Measurements from ENCODE around the gene KLHL20.
A peak's percentile ranks its signal among the peaks of the same experiment; 100 is the strongest.
"Not testable (repeated sequence)": the region's sequence is repeated elsewhere in the genome, so short reads cannot be mapped to it uniquely, and the experiment has no call there.

Gene KLHL20, protein sequence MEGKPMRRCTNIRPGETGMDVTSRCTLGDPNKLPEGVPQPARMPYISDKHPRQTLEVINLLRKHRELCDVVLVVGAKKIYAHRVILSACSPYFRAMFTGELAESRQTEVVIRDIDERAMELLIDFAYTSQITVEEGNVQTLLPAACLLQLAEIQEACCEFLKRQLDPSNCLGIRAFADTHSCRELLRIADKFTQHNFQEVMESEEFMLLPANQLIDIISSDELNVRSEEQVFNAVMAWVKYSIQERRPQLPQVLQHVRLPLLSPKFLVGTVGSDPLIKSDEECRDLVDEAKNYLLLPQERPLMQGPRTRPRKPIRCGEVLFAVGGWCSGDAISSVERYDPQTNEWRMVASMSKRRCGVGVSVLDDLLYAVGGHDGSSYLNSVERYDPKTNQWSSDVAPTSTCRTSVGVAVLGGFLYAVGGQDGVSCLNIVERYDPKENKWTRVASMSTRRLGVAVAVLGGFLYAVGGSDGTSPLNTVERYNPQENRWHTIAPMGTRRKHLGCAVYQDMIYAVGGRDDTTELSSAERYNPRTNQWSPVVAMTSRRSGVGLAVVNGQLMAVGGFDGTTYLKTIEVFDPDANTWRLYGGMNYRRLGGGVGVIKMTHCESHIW

DNA sequence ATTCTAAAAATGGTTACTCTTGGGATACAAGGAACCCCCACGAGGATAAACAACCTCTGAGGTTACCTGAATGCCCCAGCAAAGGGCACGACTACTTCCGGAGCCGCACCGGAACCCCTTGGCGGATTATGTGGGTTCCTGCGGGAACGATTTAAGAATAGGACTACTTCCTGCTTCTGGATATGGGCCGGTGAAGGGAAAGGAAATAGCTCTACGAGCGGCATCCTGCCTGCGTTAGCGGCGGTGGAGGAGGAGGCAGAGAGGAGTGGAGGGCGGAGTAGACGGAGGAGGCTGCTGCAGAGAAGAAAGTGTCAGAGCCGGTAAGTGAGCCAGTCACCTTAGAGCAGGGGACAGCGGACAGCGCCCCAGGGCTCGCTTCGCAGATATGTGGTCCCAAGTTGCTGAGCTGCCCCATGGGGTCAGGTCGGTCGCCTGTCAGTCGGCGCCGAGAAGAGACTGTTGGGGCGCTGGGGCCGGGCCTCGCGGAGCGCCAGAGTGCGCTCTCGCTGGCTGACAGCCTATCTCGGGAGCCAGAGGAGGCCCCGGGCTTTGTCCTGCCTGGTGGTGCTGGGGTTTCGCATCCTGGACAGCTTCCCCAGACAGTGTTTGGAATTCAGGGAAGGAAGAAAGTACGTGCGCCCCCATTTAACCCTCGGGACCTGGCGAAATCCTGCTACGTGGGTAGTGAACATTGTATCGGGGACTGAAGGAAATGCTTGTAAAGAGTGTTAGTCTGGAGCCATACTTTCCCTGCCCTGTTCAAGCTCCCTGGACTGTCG lies at the start of gene KLHL20:
TSS of gene KLHL20 (plus strand) at position 223 of the 779 bp plus-strand sequence. CDS start 1,063 bp downstream, outside the sequence.
- Mint-ChIP-seq H3K4me3 (peak within 1 kb of the TSS; percentile 89 to 90), H3K27me3 (peaks cover 15% of the 10 kb centered on the region), H3K4me1 (peaks cover 13% of the 10 kb centered on the region), H3K27ac (peak within 1 kb of the TSS; percentile 94 to 95), H3K9me3 (peaks cover 0 to 4% of the 10 kb centered on the region in 2 donors)
- peak; percentile 99 for ATAC-seq
- DNase-seq, result peak; percentile 89 to 92

DNA sequence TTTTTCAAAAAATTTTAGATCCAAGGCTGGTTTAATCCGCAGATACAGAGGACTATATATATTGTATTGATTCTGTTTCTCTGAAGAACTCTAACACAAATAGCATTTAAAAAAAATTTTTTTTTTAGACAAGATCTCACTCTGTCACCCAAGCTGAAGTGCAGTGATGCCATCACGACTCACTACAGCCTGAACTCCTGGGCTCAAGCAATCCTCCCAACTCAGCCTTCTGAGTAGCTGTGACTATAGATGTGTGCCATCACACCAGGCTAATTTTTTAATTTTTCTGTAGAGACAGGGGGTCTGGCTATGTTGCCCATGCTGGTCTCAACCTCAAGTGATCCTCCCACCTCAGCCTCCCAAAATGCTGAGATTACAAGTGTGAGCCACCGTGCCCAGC lies 48.1 kb upstream of the KLHL20 start:
- Mint-ChIP-seq H3K27me3 (peaks cover 38% of the 10 kb centered on the region), H3K4me1 (peaks cover 15% of the 10 kb centered on the region), H3K9me3 (no peaks in the 10 kb centered on the region), H3K27ac (no peak overlapping the region), H3K4me3 (no peak overlapping the region)
- DNase-seq (no peak), ATAC-seq (no peak)

DNA sequence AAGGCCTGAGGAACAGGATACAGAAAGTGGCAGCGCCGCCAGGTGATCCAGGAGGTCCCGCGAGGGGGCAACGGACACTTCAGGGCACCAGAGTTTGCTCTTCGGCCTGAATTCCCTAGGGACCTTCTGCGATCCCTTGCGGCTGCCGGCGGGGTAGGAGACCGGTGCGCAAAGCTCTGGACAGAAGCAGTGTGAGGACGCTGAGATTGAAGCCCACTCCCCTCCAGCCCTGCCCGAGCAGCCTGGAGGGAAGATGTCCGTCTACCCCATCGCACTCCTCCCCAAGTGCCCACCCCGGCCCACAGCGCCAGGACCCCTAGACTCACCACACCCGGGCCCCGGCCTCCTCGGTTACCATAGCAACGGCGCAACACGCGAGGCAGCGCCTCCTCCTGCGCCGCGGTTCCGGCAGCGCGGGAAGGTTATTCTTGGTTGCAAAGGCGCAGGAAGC lies 45.3 kb upstream of the KLHL20 start, which contains the start of gene ANKRD45:
TSS of gene ANKRD45 (minus strand) at position 361 of the 451 bp plus-strand sequence. CDS start 10,433 bp downstream, outside the sequence.
- Mint-ChIP-seq H3K27ac (peak within 1 kb of the TSS in 1 of 2 donors; percentile 71), H3K4me1 (peaks cover 15% of the 10 kb centered on the region), H3K4me3 (peak within 1 kb of the TSS; percentile 72 to 76), H3K27me3 (peaks cover 44% of the 10 kb centered on the region), H3K9me3 (no peaks in the 10 kb centered on the region)
- ATAC-seq, result peak; percentile 49
- peak; percentile 22 to 32 for DNase-seq

DNA sequence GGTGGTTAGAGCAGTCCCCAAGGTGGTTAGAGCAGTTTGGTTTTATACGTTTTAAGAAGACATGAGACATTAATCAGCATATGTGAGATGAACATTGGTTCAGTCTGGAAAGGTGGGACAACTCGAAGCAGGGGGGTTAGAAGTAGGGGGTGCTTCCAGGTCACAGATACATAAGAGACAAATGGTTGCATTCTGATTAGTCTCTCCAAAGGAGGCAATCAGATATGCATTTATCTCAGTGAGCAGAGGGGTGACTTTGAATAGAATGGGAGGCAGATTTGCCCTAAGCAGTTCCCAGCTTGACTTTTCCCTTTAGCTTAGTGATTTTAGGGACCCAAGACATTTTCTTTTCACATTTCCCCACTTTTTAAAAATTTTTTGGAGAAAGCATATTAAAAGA lies 40.3 kb upstream of the KLHL20 start:
- H3K27ac Mint-ChIP-seq, ATAC-seq, H3K4me1 Mint-ChIP-seq, H3K4me3 Mint-ChIP-seq, DNase-seq, H3K9me3 Mint-ChIP-seq: not testable (repeated sequence)
- H3K27me3 Mint-ChIP-seq, result peaks cover 28% of the 10 kb centered on the region

DNA sequence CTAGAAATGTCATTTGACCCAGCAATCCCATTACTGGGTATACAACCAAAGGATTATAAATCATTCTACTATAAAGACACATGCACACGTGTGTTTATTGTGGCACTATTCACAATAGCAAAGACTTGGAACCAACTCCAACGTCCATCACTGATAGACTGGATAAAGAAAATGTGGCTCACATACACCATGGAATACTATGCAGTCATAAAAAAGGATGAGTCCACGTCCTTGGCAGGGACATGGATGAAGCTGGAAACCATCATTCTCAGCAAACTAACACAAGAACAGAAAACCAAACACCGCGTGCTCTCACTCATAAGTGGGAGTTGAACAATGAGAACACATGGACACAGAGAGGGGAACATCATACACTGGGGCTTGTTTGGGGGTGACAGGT lies 34.6 kb upstream of the KLHL20 start:
- H3K4me3 Mint-ChIP-seq, DNase-seq, H3K27ac Mint-ChIP-seq, ATAC-seq, H3K4me1 Mint-ChIP-seq, H3K27me3 Mint-ChIP-seq: not testable (repeated sequence)
- peaks cover 4 to 15% of the 10 kb centered on the region in 2 donors for H3K9me3 Mint-ChIP-seq

DNA sequence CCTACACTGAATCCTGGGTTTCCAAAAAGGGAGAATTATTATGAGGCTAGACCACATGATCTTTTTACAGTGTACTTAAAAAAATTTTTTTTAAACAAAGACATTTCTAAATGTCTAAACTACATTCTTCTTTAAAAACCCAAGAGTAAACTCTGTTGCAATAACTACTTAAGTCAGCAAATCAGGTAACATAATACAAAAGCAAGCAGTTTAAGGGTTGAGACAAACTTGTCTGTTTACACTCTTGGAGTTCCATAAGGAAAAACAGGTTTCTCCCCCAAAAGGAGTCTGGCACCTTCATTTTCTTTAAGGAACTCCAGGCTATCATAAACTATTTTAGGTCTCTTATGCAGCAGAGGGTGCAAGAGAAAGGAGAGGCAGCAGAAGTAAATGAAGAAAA lies 32.6 kb upstream of the KLHL20 start:
- ATAC-seq, result no peak
- Mint-ChIP-seq H3K4me1 (peaks cover 8% of the 10 kb centered on the region), H3K9me3 (peaks cover 4 to 15% of the 10 kb centered on the region in 2 donors), H3K27me3 (no peaks in the 10 kb centered on the region), H3K27ac (peak overlapping the region in 1 of 2 donors; percentile 90), H3K4me3 (no peak overlapping the region)
- DNase-seq, result no peak

DNA sequence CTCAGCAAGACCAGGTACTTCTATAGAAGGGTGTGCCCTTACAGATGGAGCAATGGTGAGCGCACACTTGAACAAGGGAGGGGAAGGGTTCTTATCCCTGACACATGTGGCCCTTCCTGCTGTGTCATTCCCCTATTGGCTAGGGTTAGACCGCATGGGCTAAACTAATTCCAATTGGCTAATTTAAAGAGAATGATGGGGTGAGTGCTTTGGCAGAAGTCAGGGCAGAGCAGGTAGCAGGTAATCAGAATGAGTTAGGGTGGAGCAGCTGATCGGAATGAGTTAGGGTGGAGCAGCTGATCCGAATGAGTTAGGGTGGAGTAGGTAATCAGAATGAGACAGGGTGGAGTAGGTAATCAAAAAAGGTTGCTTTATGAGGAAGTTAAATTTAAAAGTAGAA lies 30.9 kb upstream of the KLHL20 start:
- Mint-ChIP-seq H3K4me1 (peaks cover 18% of the 10 kb centered on the region), H3K9me3 (peaks cover 0 to 15% of the 10 kb centered on the region in 2 donors)
- ATAC-seq, H3K27me3 Mint-ChIP-seq, DNase-seq, H3K4me3 Mint-ChIP-seq, H3K27ac Mint-ChIP-seq: not testable (repeated sequence)

DNA sequence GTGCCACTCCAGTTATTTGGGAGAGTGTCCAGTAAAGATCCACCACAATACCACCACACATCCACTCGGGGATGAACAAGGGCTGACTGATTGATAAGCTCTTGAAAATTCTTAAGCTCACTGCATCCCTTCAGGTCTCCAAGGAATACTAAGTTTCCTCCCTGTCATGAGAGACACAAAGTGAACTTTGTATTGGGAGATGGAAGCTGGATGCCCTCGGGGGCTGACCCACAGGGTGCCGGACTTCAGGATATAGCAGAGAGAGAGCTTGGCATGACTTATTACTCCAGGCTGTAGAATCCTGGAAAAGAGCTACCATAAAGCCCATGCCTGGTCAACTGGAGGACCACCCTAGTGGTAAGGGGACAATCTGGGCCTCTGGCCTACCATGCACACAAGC lies 29.7 kb upstream of the KLHL20 start:
- H3K4me1 Mint-ChIP-seq, result peaks cover 19% of the 10 kb centered on the region
- not testable (repeated sequence) for DNase-seq, ATAC-seq, H3K27ac Mint-ChIP-seq, H3K27me3 Mint-ChIP-seq, H3K9me3 Mint-ChIP-seq, H3K4me3 Mint-ChIP-seq

DNA sequence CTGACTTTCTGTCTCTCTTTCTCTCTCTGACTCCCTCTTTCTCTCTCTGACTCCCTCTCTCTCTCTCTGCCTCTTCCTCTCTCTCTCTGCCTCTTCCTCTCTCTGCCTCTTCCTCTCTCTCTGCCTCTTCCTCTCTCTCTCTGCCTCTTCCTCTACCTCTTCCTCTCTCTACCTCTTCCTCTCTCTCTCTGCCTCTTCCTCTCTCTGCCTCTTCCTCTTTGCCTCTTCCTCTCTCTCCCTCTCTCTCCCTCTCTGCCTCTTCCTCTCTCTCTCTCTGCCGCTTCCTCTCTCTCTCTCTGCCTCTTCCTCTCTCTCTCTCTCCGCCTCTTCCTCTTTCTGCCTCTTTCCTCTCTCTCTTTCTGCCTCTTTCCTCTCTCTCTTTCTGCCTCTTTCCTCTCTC lies 26.5 kb upstream of the KLHL20 start:
- H3K27ac Mint-ChIP-seq, result peak overlapping the region; percentile 38 to 83
- H3K4me3 Mint-ChIP-seq, result peak overlapping the region in 1 of 2 donors; percentile 4

DNA sequence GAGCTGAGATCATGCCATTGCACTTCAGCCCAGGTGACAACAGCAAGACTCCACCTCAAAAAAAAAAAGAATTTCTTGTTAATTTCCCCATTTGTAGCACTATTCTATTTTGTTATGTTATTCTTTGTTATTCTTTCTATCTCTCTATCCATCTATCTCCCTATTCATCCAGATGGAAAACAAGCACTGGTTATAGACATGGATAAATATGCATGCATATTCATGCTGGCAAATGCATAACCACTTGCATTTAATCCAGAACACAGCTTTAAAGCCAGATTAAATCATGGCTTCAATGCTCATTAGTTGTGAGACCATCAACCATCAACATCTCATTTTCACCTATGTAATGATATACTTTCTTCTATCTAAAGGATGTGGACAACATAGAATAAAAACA lies 21.5 kb upstream of the KLHL20 start:
- H3K4me1 Mint-ChIP-seq, result peaks cover 7% of the 10 kb centered on the region
- no peak overlapping the region for H3K27ac Mint-ChIP-seq
- no peak overlapping the region for H3K4me3 Mint-ChIP-seq
- DNase-seq (no peak), ATAC-seq (no peak)
- peaks cover 0 to 4% of the 10 kb centered on the region in 2 donors for H3K9me3 Mint-ChIP-seq
- H3K27me3 Mint-ChIP-seq, result peaks cover 17% of the 10 kb centered on the region

More for the DNA sequence above, 26.5 kb upstream of the KLHL20 start:
- Mint-ChIP-seq H3K9me3 (no peaks in the 10 kb centered on the region), H3K27me3 (no peaks in the 10 kb centered on the region), H3K4me1 (peaks cover 11% of the 10 kb centered on the region)
- ATAC-seq, result no peak
- DNase-seq, result no peak

DNA sequence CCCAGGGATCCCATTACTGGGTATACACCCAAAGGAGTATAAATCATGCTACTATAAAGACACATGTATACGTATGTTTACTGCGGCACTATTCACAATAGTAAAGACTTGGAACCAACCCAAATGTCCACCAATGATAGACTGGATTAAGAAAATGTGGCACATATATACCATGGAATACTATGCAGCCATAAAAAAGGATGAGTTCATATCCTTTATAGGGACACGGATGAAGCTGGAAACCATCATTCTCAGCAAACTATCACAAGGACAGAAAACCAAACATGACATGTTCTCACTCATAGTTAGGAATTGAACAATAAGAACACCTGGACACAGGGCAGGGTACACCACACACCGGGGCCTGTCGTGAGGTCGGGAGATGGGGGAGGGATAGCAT lies 13.5 kb upstream of the KLHL20 start:
- not testable (repeated sequence) for H3K4me3 Mint-ChIP-seq, H3K27ac Mint-ChIP-seq, H3K9me3 Mint-ChIP-seq, DNase-seq, ATAC-seq, H3K4me1 Mint-ChIP-seq
- H3K27me3 Mint-ChIP-seq, result peaks cover 29% of the 10 kb centered on the region

DNA sequence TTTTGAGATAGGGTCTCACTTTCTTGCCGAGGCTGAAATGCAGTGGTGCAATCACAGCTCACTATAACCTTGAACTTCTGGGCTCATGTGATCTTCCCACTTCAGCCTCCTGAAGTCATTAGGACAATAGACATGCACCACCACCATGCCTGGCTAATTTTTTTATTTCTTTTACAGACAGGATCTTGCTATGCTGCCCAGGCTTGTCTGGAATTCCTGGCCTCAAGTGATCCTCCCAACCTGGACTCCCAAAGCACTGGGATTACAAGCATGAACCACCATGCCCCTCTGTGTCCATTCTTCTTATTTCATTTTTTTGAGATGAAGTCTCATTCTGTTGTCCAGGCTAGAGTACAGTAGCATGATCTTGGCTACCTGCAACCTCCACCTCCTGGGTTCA lies 12.0 kb upstream of the KLHL20 start:
- no peak for ATAC-seq
- DNase-seq, result no peak
- Mint-ChIP-seq H3K27ac (no peak overlapping the region), H3K4me3 (no peak overlapping the region), H3K9me3 (no peaks in the 10 kb centered on the region), H3K4me1 (no peaks in the 10 kb centered on the region), H3K27me3 (peaks cover 20% of the 10 kb centered on the region)

DNA sequence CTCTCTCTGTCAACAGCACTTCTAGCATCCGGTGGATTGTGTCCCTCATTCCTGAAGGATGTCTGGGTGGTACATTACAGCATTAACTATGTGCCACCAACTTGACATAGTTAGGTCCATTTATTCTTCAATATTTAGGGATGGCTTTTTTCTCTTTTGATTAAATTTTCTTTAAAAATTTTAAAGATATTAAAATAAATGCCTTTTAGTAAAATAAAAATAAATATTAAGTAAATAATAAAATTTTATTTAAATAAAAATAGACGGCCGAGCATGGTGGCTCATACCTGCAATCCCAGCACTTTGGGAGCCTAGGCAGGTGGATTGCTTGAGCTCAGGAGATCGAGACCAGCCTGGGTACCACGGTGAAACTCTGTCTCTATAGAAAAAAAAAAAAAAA lies 9.7 kb upstream of the KLHL20 start:
- ATAC-seq (no peak), DNase-seq (no peak)
- Mint-ChIP-seq H3K27ac (no peak overlapping the region), H3K9me3 (no peaks in the 10 kb centered on the region), H3K4me3 (no peak overlapping the region), H3K4me1 (no peaks in the 10 kb centered on the region), H3K27me3 (peaks cover 12% of the 10 kb centered on the region)

DNA sequence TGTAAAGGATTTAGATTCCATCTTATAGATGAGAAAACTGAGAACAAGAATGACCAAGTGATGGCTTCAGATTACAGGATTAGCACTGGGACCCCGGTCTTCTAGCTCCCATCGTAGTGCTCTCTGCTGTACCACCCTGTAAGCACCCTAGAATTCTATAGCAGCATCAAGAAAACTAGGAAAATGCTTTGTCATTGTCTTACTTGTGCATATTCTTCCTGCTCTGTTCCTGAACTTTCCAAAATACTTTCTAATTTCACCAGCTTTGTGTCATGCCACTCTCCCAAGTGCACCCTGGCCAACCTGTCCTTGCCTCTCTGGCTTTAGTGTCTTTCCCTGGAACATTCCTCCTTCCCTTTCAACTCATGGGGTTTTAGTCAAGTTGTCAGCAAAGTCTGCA lies 6.0 kb upstream of the KLHL20 start:
- Mint-ChIP-seq H3K4me3 (no peak overlapping the region), H3K4me1 (no peaks in the 10 kb centered on the region), H3K27ac (no peak overlapping the region), H3K9me3 (peaks cover 0 to 3% of the 10 kb centered on the region in 2 donors), H3K27me3 (peaks cover 26% of the 10 kb centered on the region)
- DNase-seq (no peak), ATAC-seq (no peak)

DNA sequence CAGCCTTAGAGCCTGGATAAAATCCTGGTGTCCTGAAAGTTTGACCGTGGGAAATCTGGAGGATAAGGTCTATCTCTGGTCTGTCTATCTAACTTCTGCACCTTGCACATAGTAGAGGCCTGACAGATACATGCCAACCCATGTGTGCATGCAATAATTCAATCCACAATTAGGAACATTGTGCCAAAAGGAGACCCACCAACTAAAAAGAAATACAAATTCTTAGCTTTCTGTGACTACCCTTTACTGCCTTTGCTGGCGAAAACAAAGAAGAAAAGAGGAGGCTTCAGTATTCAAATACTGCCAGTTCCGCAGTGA lies 381 bp upstream of the KLHL20 start:
- Mint-ChIP-seq H3K4me1 (peaks cover 13% of the 10 kb centered on the region), H3K27ac (peak overlapping the region; percentile 94 to 95), H3K4me3 (peak overlapping the region; percentile 89 to 90), H3K27me3 (peaks cover 18% of the 10 kb centered on the region), H3K9me3 (peaks cover 0 to 4% of the 10 kb centered on the region in 2 donors)
- no peak for DNase-seq
- no peak for ATAC-seq

DNA sequence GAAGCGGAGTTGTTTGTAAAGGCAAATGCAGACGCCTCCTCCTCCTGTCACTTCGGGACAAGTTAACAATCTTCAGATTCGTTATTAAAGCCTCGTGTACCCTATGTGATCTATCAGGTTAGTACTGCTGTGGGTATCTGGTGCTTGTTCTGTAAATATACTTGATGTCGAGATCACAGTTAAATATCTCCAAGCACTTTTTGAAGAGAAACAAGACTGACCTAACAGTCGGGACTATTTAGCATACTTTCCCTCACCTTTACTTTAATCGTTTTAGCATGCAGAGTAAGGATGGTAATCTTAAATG lies 710 bp downstream of the KLHL20 start:
- Mint-ChIP-seq H3K4me3 (peak overlapping the region; percentile 89 to 90), H3K4me1 (peaks cover 18% of the 10 kb centered on the region), H3K27ac (peak overlapping the region; percentile 94 to 95), H3K27me3 (peaks cover 10% of the 10 kb centered on the region), H3K9me3 (peaks cover 0 to 4% of the 10 kb centered on the region in 2 donors)
- DNase-seq (no peak), ATAC-seq (no peak)
